GM12878 (cell line): ENCODE data around the gene EHF. TPM values are rescaled to one million over a fixed set of nuclear protein-coding genes. Genes with fewer than 3 reads are reported as not detected.

Source experiments
- ATAC-seq: fragments of 200-7000 bp; cut with Tn5 transposase; 3 replicates; pipeline ENCODE4 v1.9.1; 2020; ENCODE audit warnings: mild to moderate bottlenecking, moderate library complexity
- BruUV-seq: library from RNA; stranded (reverse); fragments of 400-500 nt; replicated peaks from 2 replicates; lab custom pipeline; 2021; lab: Mats Ljungman, UMichigan
- CTCF ChIA-PET: fragments of 300-600 bp; sonication (Branson Sonifier 250); formaldehyde crosslinking; extraction: SDS; loops from one replicate; lab custom pipeline; 2021; ENCODE audit warnings: inconsistent platforms; lab: Yijun Ruan, JAX
- POLR2A ChIA-PET: fragments of 350-600 bp; formaldehyde crosslinking; extraction: SDS; loops from one replicate; lab custom pipeline; 2021; ENCODE audit warnings: inconsistent platforms; lab: Charles Lee
- RAD21 ChIA-PET: fragments of 300-600 bp; sonication (Branson Sonifier 250); formaldehyde crosslinking; loops from one replicate; lab custom pipeline; 2023; ENCODE audit warnings: antibody characterized with exemption; ENCODE audit not compliant: unreplicated experiment; lab: Charles Lee
- SMC1A ChIA-PET: fragments of 300-600 bp; sonication (Branson Sonifier 250); formaldehyde crosslinking; loops from one replicate; lab custom pipeline; 2023; ENCODE audit not compliant: unreplicated experiment, uncharacterized antibody; lab: Charles Lee
- DNase-seq: peaks from one replicate; pipeline ENCODE4 v3.0.0-alpha.2; 2011; ENCODE audit warnings: low read depth, low spot score
- FAIRE-seq: peaks from 3 replicates; lab custom pipeline; 2011; peaks lifted over from hg19 to GRCh38; lab: Jason Lieb, UNC
- H2AFZ ChIP-seq: 2 replicates; pipeline ENCODE4 v1.6.0; 2011; ENCODE audit warnings: low read depth, low read length, control low read depth; ENCODE audit not compliant: control insufficient read depth
- H3K27ac ChIP-seq: 2 replicates; pipeline ENCODE4 v1.5.1; 2011; ENCODE audit warnings: control low read depth; ENCODE audit not compliant: control insufficient read depth, insufficient read depth
- H3K27me3 ChIP-seq, 2 experiments: replicated peaks in 1 of 2; 2 replicates each; pipeline versions ENCODE4 v1.6.0 to v1.6.1; 2011; ENCODE audit warnings: low read length in 1 of 2; ENCODE audit not compliant: control insufficient read depth in 2 of 2, insufficient read depth in 2 of 2
- H3K36me3 ChIP-seq, 2 experiments: 2 replicates each; pipeline ENCODE4 v1.5.1; 2011; ENCODE audit warnings: low read length in 1 of 2; ENCODE audit not compliant: control insufficient read depth in 2 of 2, insufficient read depth in 2 of 2
- H3K4me1 ChIP-seq: 2 replicates; pipeline ENCODE4 v1.6.1; 2011; ENCODE audit warnings: mild to moderate bottlenecking, low read length, moderate library complexity, mixed read lengths; ENCODE audit not compliant: control insufficient read depth, insufficient read depth
- H3K4me2 ChIP-seq: 2 replicates; pipeline ENCODE4 v1.6.0; 2011; ENCODE audit warnings: control low read depth; ENCODE audit not compliant: control insufficient read depth, insufficient read depth
- H3K4me3 ChIP-seq: fragments of 200-600 bp; sonication (generic); 2 replicates; pipeline ENCODE4 v1.5.1; 2016
- H3K79me2 ChIP-seq: 2 replicates; pipeline ENCODE4 v1.6.0; 2011; ENCODE audit warnings: low read length; ENCODE audit not compliant: control insufficient read depth, insufficient read depth
- H3K9ac ChIP-seq: 2 replicates; pipeline ENCODE4 v1.8.0; 2011; ENCODE audit warnings: low read length, control low read depth, mixed read lengths; ENCODE audit not compliant: control insufficient read depth, insufficient read depth
- H3K9me3 ChIP-seq: replicated peaks from 3 replicates; pipeline ENCODE4 v1.5.1; 2011; ENCODE audit warnings: mild to moderate bottlenecking, low read length; ENCODE audit not compliant: control insufficient read depth, insufficient read depth
- H4K20me1 ChIP-seq: 2 replicates; pipeline ENCODE4 v1.6.0; 2011; ENCODE audit not compliant: control insufficient read depth, insufficient read depth
- ATF7 ChIP-seq: fragments of 450-650 bp; IDR thresholded peaks from 2 replicates; pipeline ENCODE4 v1.6.1; 2016; ENCODE audit warnings: low read depth, mild to moderate bottlenecking
- CREM ChIP-seq: IDR thresholded peaks from 2 replicates; pipeline ENCODE4 v1.6.1; 2014; ENCODE audit warnings: antibody characterized with exemption, low read depth
- CTCF ChIP-seq, 3 experiments: IDR thresholded peaks in 2 of 3; conservative IDR thresholded peaks in 1 of 3; 2 replicates each; pipeline ENCODE4 v1.5.1; 2011; ENCODE audit warnings: low read depth in 3 of 3, low read length in 3 of 3, mild to moderate bottlenecking in 3 of 3, control low read depth in 2 of 3, moderate library complexity in 2 of 3, inconsistent platforms in 1 of 3, mixed read lengths in 1 of 3; ENCODE audit not compliant: control insufficient read depth in 2 of 3, insufficient read depth in 1 of 3; ENCODE audit errors: extremely low read depth in 1 of 3
- HDAC2 ChIP-seq: fragments of 200-600 bp; sonication (generic); IDR thresholded peaks from 2 replicates; pipeline ENCODE4 v1.6.1; 2017
- HDGF ChIP-seq: fragments of 450-650 bp; IDR thresholded peaks from 2 replicates; pipeline ENCODE4 v1.6.1; 2016; ENCODE audit warnings: antibody characterized with exemption
- IRF3 ChIP-seq: fragments of 450-650 bp; IDR thresholded peaks from 2 replicates; pipeline ENCODE4 v1.6.1; 2014; ENCODE audit warnings: mild to moderate bottlenecking
- KDM1A ChIP-seq: fragments of 200-600 bp; sonication (generic); IDR thresholded peaks from 2 replicates; pipeline ENCODE4 v1.6.1; 2016; ENCODE audit warnings: borderline replicate concordance
- MEF2B ChIP-seq: fragments of 450-650 bp; IDR thresholded peaks from 2 replicates; pipeline ENCODE4 v1.6.1; 2018; ENCODE audit warnings: mild to moderate bottlenecking, moderate library complexity; ENCODE audit not compliant: partially characterized antibody, poor library complexity, severe bottlenecking
- NRF1 ChIP-seq: conservative IDR thresholded peaks from 2 replicates; pipeline ENCODE4 v1.6.1; 2011; ENCODE audit warnings: mild to moderate bottlenecking, low read depth, low read length, improper control_type of control experiment
- RUNX3 ChIP-seq: IDR thresholded peaks from 2 replicates; pipeline ENCODE4 v1.6.1; 2012; ENCODE audit warnings: low read length, inconsistent platforms
- TCF7 ChIP-seq: IDR thresholded peaks from 2 replicates; pipeline ENCODE4 v1.6.1; 2014; ENCODE audit warnings: antibody characterized with exemption, borderline replicate concordance
- ZBTB33 ChIP-seq: fragments of 450-650 bp; IDR thresholded peaks from 2 replicates; pipeline ENCODE4 v1.6.1; 2017; ENCODE audit warnings: mild to moderate bottlenecking
- ZSCAN29 ChIP-seq: fragments of 450-650 bp; IDR thresholded peaks from 2 replicates; pipeline ENCODE4 v1.6.1; 2017; ENCODE audit warnings: mild to moderate bottlenecking, moderate library complexity
- WGBS: methylation state at CpG from one replicate; pipeline ENCODE4 v1.1.6; 2016; ENCODE audit warnings: low lambda C conversion rate; ENCODE audit not compliant: insufficient replicate concordance, insufficient coverage; ENCODE audit errors: missing lambda C conversion rate; 5-methylcytosine and 5-hydroxymethylcytosine counted together
- in situ Hi-C: fragments of 300-500 bp; cut with MboI; formaldehyde crosslinking; loops from 9 replicates; pipeline ENCODE4 v1.14.3; 2018; ENCODE audit warnings: mixed read lengths
- intact Hi-C: fragments of 100-400 bp; cut with micrococcal nuclease; formaldehyde crosslinking; loops from one replicate; pipeline ENCODE4 v1.14.2; 2022; ENCODE audit not compliant: unreplicated experiment
- polyA plus RNA-seq, 11 experiments: library from polyadenylated mRNA; depleted of rRNA in 4 of 11; unstranded in 6 of 11; stranded (reverse) in 5 of 11; fragments of >200 nt; fragmentation: Nextera tagmentation in 4 of 11; fragmentation: Illumina TruSeq in 1 of 11; extraction: Ambion mirVana in 4 of 11; extraction: Trizol in 1 of 11; gene quantifications; 1 replicate in 1 of 11; 2 replicates in 10 of 11; pipeline versions ENCODE4 v1.2.1 to v1.2.3, GENCODE V29; 2011 to 2016; ENCODE audit warnings: inconsistent platforms in 2 of 11, missing spikeins in 2 of 11, low read depth in 1 of 11
- total RNA-seq, 4 experiments: library from RNA; depleted of rRNA in 3 of 4; stranded (reverse); fragments of >200 nt in 3 of 4; fragmentation: Illumina TruSeq in 1 of 4; extraction: Trizol in 1 of 4; gene quantifications; 2 replicates each; pipeline versions ENCODE4 v1.2.1 to v1.2.3, GENCODE V29; 2013 to 2021
- TF ChIP-seq, protein P1 (sequence below): fragments of 450-650 bp; IDR thresholded peaks from 2 replicates; pipeline ENCODE4 v1.6.1; 2017; ENCODE audit warnings: mild to moderate bottlenecking, low read depth, inconsistent platforms; ENCODE audit not compliant: poor library complexity, severe bottlenecking

Gene EHF
- total and polyA plus RNA-seq, 10 of the 15 experiments (the other 5 are each of a cell fraction or from before 2014, with no cell fraction given), result 0.04 to 0.33 (median 0.06) TPM; not detected in 6

DNA sequence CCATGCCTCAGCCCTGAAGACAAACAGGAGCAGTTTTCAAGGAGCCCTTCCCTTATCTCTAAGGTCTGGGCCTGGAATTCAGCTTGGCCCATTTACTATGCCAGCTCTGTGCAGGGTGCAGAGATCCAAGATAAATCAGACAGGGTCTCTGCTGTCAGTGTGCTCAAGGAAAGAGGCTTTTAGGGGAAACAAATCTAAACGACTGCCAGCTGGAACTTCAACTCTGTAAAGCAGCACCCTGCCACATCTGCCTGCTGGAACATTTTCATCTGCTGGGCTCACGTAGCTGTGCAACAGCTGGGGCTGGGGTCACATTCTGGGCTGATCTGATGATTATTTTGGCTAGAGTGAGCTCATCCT lies 19.8 kb upstream of the EHF start:
- Histone ChIP-seq H3K79me2 (no peaks in the 10 kb centered on the region), H3K4me2 (no peak overlapping the region), H3K9me3 (no peaks in the 10 kb centered on the region), H3K9ac (no peak overlapping the region), H3K4me3 (no peak overlapping the region), H4K20me1 (no peaks in the 10 kb centered on the region), H3K36me3 (no peaks in the 10 kb centered on the region), H3K27ac (no peak overlapping the region), H3K4me1 (peaks cover 3% of the 10 kb centered on the region; the same call in 1 of the 2 replicates), H2AFZ (no peak overlapping the region), H3K27me3 (peaks cover 0 to 6% of the 10 kb centered on the region in 2 experiments; a peak in 3 of 4 replicates)
- TF ChIP-seq MEF2B, result no peak
- TF ChIP-seq NRF1, result no peak
- no peak for TF ChIP-seq CTCF (IDR thresholded peaks at IDR 0.05 in 2 of 3, conservative IDR thresholded peaks at IDR 0.05 in 1 of 3; ENCODE audit: control insufficient read depth in 2 of 3, extremely low read depth in 1 of 3, insufficient read depth in 1 of 3, low read depth in 3 of 3, low read length in 3 of 3)
- TF ChIP-seq ZSCAN29, result no peak
- no peak for TF ChIP-seq ATF7
- TF ChIP-seq HDAC2, result no peak
- no peak for TF ChIP-seq TCF7
- no peak for TF ChIP-seq IRF3
- TF ChIP-seq KDM1A, result no peak
- no peak for TF ChIP-seq RUNX3
- no peak for TF ChIP-seq CREM
- TF ChIP-seq, protein P1, sequence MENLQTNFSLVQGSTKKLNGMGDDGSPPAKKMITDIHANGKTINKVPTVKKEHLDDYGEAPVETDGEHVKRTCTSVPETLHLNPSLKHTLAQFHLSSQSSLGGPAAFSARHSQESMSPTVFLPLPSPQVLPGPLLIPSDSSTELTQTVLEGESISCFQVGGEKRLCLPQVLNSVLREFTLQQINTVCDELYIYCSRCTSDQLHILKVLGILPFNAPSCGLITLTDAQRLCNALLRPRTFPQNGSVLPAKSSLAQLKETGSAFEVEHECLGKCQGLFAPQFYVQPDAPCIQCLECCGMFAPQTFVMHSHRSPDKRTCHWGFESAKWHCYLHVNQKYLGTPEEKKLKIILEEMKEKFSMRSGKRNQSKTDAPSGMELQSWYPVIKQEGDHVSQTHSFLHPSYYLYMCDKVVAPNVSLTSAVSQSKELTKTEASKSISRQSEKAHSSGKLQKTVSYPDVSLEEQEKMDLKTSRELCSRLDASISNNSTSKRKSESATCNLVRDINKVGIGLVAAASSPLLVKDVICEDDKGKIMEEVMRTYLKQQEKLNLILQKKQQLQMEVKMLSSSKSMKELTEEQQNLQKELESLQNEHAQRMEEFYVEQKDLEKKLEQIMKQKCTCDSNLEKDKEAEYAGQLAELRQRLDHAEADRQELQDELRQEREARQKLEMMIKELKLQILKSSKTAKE, result no peak
- no peak for TF ChIP-seq ZBTB33
- TF ChIP-seq HDGF, result no peak
- in situ Hi-C loops, result no loop called here
- ChIA-PET POLR2A (no interaction called here), CTCF (interaction anchor here (0.8 kb wide), 1 partner anchor 15 kb away, joined by 4 read pairs; no protein-coding TSS in a partner anchor), RAD21 (no interaction called here), SMC1A (interaction anchor here (0.9 to 1.9 kb wide), 2 partner anchors 14 to 49 kb away, joined by 3 to 6 read pairs; no protein-coding TSS in a partner anchor)
- BruUV-seq, result no TSS peak
- intact Hi-C loops, result no loop called here
- WGBS, result 19% methylated on average over 2 of the region's 2 CpGs
- ATAC-seq (no peak), FAIRE-seq (no peak), DNase-seq (no peak)
